Fibroblast of gingiva (primary cell): ENCODE results near the gene MAPK8IP3.

Experiments
- DNase-seq: peaks from one replicate; pipeline ENCODE4 v3.0.0-alpha.2; 2011; ENCODE audit warnings: low read depth

The MAPK8IP3 gene

DNA sequence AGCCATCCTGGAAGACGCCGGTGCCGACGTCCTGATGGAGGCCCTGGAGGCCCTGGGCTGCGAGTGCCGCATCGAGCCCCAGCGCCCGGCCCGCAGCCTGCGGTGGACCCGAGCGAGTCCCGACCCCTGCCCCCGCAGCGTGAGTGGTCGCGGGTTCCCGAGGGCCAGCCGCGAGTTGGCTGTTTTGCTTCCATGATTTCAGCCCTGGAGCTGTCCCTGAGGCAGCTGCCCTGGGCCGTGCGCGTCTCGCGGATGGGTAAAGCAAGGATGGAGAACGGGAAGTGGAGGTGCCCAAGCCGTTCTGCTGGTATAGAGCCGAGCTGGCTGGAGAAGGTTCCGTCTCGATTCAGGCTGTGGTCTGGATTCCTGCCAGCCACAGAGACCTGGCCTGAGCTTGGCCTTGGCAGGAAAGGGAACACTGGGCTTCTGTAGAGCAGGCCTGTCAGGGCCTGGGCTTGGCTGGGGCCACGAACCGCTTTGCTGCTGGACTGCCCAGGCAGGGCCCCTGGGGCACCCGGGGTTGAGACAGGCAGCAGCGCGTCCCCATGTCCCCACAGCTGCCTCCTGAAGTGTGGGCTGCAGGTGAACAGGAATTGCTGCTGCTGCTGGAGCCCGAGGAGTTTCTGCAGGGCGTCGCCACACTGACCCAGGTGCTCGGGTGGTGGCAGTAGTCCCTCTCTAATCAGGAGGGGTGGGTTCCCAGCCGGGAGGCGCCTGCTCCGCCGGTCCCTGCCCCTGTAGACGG, 67.9 kb downstream of the MAPK8IP3 start:
- DNase-seq: peak; percentile 39

DNA sequence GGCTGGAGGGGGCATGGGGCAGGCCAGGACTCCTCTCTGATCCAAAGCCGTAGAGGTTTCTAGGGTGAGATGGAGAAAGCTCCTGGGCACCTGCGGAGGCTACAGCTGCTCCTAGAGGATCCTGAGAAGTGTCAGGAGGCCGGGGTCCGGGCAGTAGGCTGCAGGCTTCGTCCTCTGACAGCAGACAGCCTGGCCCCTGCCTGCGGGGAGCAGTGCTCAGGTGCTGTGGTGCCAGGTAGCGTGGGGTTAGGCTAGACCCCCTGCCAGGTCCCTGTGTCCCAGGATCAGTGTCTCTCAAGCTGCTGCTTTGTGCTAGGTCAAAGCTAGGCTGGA, 68.4 kb downstream of the MAPK8IP3 start:
- no peak for DNase-seq

DNA sequence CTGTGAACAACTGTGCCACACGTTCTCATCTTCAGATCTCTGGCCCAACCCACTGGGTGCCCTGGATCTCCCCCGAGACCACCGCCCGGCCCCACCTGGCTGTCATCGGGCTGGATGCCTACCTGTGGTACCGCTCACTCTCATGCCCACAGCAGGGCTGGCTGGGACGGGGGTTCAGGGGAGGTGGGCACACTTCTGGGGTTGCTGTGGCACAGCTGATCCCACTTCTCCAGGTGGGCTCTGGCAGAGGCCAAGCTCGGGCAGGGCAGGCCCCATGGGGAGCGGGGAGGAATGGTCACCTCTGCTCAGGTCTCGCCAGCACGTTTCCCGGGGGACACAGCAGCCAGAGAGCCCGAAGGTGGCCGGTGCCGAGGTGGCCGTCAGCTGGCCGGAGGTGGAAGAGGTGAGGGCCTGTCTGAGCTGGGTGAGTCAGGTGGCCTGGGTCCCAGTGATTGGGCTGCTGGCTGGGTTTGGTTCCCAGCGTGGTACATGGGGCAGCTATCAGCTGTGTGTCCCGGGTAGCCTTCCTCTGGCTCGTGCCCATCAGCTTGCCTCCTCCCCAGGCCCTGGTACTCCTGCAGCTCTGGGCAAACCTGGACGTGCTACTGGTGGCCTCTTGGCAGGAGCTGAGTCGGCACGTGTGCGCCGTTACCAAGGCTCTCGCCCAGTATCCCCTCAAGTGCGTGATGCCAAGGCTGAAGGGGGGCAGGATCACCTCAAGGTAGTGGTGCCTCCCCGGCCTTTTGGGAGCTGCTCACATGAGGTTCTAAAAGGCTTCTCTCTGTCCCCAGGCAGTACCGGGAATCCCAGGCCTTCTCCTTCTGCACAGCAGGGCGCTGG, 69.2 kb downstream of the MAPK8IP3 start:
- DNase-seq: no peak

DNA sequence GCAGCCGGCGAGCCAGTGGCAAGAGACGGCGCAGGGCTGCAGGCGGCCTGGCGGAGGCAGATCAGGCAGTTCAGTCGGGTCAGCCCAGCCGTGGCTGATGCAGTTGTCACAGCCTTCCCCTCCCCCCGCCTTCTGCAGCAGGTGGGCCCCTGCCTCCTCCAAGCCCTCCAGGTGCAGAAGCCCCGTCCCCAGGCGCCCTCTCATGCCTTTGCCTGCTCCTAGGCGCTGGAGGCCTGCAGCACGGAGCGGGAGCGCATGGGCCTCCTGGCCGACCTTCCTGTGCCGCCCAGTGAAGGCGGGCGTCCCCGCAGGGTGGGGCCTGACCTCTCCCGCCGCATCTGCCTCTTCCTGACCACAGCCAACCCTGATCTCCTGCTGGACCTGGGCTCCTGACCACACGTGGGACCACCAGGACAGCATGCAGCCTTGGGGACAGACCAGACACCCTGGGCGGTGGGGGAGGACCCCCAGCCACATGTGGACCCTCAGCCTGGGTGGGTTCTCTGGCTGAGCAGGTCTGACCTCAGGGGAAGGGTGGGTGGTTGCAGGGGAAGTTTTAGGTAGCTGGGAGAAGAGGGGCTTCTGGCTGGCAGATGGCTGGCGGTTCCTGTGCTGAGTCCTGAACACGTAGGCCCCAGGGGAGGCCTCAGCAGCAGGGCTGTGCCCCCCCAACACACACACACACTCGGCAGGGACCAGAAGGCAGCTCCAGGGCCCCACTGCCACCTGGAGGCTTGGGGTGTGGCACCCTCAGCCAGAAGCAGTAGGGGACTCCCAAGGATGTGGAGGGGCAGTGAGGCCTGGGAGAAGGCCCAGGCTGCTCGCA, 70.1 kb downstream of the MAPK8IP3 start:
- no peak for DNase-seq

DNA sequence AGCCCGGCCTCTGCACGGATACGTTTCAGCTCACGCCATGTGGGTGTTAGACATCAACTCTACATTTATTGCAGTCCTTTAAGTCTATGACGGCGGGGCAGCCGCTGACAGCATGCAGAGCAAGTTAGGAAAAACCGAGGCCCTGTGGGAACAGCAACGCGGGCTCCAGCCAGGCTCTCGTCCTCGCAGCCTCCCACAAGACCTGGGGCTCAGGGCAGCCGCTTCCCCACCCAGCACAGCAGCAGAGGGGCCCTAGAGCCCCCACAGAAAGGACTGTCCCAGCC, 70.6 kb downstream of the MAPK8IP3 start:
- no peak for DNase-seq

DNA sequence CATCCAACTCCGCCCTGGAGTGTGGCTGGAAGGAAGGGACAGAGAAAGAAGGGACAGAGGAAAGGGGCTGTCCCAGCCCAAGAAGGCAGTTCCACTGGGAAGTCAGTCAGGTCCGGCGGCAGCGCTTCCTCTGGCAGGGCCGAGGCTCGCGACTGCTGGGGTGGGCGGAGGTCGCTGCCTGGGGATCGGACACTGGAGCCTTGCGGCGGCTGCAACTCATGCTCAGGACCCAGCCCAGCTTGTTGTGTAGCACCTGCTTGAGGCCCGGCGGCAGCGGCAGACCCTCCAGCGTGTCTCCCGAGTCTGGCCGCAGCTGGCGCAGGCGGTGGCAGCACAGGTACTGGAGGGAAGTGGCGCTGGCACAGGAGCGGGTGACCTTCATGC, 71.0 kb downstream of the MAPK8IP3 start:
- no peak for DNase-seq

DNA sequence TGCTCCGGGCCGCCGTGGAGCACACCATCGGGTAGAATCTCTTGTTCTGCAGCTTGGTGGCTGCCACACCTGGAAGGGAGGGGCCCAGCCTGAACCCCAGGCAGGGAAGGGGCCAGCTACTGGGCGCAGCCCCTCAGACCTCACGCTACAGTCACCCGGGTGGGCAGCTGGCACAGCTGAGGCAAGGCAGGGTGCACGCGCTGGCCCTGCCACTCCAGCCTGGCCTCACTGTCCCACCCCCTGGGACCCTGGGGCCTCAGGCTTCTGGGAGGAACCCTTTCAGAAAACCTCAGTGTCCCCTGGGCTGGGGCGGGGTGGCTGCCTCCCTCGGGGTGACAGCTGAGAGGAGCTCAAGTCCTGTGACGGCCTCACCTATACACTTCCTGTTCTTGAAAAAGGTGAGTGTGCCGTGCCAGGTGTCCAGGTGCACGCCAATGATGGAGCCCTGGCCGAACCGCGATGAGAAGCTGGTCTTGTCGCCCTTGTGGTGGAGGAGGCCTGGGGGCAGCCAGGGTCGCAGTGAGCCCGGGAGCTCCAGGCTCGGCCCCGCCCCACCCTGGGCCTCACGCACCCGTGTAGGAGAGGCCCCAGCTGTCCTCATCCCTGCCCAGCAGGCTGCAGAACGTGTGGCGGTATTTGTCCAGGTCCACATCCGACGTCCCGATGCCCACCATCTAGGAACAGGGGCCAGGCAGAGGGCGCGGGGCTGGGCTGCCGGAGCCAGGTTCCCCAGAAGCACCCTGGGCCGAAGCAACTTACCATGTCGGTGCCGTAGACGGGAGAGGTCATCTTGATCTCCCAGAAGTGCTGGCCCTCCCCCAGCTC, 71.6 kb downstream of the MAPK8IP3 start:
- DNase-seq: no peak

DNA sequence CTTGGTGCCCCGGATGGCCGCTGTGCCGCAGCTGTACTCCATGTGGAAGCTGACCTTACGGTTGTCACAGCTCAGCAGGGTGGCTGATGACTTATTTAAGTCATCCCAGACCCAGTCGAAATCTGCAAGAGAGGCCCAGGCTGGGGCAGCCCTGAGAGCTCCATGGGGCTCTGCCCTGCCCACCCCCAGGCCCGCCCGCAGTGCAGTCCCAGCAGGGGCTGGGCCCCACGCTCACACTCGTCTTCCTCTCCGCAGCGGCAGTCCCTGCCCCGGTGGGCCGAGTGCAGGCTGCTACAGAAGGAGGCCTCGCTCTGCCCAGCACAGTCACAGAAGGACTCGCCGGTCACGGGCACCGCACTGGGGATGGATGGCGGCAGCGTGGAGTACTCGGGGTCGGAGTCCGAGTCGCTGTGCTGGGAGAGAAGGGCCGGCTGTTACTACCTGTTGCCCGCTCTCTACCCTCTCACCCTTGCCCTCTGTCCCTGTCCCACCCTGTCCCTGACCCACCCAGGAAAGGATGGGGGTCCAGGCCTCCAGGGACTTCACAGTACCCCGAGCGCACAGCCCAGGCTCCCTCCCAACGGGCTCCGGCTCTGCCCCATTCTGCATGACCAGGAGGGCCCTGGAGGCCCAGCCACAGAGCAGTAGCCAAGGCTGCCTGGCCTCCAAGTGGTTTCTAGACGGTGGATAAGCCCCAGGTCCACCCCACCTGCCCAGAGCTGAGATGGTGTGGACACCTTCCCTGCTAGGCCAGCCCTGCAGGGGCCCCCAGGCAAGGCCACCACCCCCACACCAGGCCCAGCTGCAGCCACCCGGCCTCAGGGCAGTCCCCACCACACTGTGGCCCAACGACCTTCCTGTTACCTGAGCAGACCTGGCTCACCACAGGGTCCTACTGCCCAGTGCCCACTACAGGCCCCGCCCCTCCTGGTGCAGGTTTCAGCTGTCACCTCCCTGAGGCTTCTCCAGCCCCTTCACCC, 72.5 kb downstream of the MAPK8IP3 start:
- DNase-seq: no peak

DNA sequence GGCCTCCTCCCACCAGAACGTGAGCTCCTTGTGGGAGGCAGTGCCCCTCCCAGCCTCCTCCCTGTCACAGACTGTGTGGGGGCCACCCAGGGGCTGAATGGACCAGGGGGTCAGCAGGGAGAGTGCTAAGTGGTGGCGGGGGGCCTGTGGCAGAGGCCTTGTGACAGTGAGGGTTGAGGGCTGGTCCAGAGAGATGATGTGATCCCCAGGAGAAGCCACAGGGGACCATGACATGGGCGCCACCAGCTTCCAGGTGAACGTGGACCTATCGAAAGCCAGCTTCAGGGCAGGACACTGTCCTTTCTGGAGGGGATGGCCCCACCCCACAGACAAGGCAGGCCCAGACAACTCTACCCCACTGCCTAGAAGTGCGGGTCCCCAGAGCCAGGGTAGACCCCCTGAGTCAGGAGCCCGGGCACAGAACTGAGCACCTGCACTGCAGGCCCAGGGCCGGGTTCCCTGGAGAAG, 73.3 kb downstream of the MAPK8IP3 start:
- no peak for DNase-seq

DNA sequence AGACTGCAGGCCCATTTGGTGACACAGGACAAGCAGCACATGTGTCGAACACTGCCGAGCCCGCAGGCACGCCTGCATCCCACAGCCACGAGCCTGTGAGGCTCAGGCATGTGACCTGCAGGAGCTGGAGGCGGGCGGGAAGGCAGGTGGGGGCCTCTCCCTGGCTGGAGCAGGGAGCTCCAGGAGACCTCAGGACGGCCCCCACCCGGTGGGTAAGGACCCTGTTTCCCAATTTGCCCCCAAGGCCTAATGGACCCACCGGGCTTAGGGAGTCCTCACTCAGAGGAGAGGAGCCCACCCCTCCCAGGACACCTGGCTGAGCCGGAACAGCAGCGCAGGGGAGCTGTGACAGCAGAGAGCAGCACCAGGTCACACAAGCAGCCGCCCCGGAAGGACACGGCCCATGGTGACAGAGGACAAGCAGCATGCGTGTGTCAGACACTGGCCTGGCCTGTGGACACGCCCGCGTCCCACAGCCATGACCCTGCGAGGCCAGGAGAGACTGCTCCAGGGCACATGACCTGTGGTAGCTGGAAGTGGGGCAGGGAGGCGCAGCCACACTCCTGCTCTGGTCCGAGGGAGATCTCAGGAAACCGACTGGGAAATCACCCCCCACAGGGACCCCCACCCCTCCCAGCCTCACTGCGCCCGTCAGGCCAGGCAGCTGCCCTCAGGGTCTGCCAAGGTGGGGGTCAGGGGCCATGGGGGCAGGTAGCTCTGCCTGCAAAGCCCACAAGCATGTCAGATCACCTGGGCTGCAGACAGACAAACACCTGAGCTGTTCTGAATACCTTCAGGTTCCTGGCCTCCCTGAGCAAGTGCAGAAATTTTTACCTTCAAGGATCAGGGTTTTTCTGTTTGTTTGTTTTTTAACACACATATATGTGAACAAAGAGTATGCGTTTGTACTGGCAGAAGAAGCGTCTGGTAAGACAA, 74.0 kb downstream of the MAPK8IP3 start:
- DNase-seq: no peak

DNA sequence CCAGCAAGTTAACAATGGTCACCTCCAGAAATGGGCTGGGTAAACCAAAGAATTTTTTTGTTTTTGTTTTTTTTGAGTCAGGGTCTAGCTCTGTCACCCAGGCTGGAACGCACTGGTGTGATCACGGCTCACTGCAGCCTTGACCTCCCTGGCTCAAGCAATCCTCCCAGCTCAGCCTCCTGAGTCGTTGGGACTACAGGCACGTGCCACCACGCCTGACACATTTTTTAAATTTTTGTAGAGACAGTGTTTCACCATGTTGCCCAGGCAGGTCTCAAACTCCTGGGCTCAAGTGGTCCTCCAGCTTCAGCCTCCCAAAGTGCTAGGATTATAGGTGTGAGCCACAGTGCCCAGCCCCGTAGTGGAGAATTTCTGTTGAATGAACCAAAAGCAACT, 74.7 kb downstream of the MAPK8IP3 start:
- DNase-seq: no peak

DNA sequence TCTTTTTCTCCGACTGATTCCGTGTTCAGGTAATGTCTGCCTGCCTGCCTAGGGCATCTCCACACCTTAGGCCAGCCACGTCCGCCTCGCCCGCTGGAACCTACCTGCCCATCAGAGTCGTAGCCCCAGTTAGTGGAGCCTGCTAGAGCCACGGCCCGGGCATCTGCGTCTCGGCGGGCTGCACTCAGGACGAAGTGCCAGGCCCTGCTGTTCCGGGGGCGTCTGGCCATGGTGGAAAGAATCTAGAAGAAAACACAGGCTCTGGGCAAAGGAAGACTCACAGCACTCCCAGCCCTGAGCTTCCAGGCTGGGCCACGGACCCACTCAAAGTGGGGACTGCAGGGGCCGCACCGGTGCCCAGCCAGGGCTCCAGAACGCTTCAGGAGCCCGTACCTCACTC, 75.3 kb downstream of the MAPK8IP3 start:
- no peak for DNase-seq

DNA sequence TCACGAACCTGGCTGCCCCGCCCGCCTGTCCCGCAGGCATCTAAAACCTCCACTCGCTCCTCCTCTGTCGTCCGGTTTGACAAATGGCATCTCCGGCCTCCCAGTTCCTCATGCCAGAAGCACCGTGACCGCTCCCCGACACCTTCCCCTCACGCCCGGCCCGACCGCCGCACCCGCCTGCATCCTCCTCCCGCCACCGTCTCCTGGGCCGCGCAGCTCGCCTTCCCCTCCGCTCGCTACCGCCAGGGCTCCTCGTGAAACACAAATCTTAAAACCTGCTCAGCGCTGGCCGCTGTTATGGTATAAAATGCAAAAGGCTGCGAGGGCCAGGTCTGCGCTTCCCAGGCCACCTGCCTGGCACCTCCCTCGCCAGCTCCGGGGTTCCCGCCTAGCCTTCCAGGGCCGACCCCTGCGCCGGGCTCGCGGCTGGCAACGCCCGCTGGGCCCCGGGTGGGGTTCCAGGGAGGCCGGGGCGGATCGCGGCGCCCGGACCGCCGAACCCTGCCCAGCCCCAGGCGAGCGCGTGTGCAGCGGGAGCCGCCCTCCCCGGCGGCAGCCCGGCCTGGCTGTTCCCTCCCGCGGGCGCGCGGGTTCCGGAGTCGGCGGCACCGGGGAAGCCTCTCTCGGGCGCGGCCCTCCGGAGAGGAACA, 75.9 kb downstream of the MAPK8IP3 start:
- DNase-seq: no peak

DNA sequence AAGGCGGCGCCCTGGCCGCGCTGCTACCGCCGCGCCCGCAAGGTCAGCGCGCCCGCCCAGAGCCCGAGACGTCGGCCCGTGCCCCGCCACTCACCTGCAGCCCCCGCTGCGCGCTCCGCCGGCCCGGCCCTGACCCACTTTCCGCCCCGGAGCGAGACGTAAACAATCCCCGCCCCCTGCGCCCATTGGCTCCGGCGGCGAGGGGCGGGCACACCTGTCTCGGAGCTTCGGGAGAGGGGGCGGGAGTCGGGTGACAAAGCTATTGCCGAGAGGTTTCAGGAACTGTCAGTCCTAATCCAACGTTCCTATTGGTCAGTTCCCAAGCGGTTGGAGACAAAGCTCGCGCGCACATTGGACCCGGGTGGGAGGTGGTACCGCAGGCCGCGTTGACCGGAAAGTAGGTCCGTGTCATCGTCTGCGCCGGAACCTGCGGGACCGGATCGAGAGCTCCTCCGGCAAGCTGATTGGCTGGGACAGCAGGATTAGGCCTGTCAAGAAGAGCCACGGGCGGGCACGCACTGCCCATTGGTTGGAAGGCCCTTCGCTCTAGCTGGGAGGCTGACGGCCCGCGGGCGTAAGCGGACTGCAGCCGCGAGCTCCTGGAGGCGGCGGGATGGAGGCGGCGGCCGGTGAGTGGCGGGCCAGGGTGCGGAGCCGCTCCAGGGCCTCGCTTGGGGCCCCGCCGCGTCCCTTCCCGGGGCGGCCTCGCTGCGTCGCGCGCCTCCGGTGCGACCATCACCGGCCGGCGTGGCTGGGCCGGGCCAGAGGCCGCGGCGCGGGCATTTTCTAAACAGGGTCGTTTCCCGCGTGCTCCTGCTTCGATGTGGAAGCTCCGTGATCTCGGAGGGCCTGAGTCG, 76.6 kb downstream of the MAPK8IP3 start, which contains the start of the genes NUBP2 and SPSB3:
Gene NUBP2, plus strand, starts transcription at position 553 of the 857 bp plus-strand sequence. Its CDS starts 61 bp downstream, at position 614.
Gene SPSB3, minus strand, starts transcription at position 164 of the 857 bp plus-strand sequence. CDS start 1,088 bp downstream, outside the sequence.
- peak; percentile 100 for DNase-seq

DNA sequence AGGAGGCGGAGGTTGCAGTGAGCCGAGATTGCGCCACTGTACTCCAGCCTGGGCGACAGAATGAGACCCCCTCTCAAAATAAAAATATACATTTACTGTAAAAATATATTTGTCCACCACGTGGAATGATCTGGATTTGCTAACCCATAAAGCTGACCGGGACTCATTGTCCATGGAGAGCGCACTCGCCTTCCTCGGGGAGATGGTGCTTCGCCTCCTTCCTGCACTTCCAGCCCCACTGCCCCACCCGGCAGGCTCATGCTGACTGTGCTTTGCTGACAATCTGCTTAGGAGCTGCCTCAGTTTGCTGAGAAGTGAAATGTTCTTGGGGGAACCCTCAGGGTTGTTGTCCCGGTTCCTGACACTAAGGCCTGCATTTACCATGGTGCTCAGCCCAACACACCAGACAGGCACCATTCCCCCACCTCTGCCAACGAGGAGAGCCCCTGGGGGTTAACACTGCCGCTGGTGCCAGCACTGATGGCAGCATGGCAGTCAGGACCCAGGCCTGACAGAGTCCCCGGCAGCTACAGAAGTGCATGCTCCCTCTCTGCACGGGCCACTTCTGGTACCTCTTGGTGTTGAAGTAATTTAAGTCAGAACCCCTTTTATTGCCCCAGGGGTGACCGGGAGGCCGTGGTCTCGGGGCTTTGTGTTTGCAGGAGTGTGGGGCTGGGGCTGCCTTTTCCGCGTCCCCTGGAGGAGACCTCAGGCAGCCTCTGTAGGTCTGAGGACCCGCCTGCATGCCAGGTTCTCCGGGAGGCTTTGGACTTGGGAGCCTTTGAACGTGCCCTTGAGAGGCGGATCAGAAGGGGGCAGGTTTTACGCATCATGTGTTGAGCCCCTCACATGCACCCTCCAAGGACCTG, 79.2 kb downstream of the MAPK8IP3 start:
- DNase-seq: no peak

DNA sequence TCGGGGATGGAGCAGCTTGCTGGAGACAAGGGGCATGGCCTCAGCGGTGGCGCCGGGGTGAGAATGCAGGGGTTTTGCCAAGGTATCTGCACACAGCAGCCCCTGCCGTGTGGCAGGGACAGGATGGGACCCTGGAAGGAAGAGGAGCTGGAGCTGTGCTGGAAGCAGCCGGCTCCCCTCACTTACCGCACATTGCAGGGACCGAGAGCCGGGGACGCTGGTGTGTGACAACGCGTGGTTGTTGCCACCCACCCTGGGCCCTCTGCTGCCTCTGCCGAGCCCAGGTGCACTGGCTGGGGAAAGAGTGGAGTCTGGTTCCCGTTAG, 79.8 kb downstream of the MAPK8IP3 start:
- DNase-seq: no peak
